GM19328 (cell line): ENCODE measurements around the gene AP2B1.
"Not testable (repeated sequence)": the region's sequence is repeated elsewhere in the genome, so short reads cannot be mapped to it uniquely, and the experiment has no call there.

ENCODE experiments used
- ATAC-seq: cut with Tn5 transposase; IDR thresholded peaks from one replicate; pipeline ENCODE4 v1.9.1; 2021; ENCODE audit warnings: mild to moderate bottlenecking, moderate library complexity; ENCODE audit not compliant: unreplicated experiment

The AP2B1 gene

GRCh38 chr17:35743626-35744328 is 156.7 kb downstream of the AP2B1 start:
- no peak for ATAC-seq

GRCh38 chr17:35744830-35745229 is 157.7 kb downstream of the AP2B1 start:
- no peak for ATAC-seq

GRCh38 chr17:35745246-35745645 is 158.1 kb downstream of the AP2B1 start:
- no peak for ATAC-seq

- no peak for ATAC-seq
These were observed 158.7 kb downstream of the AP2B1 start for GRCh38 chr17:35745749-35746320.

GRCh38 chr17:35747540-35748017 is 160.5 kb downstream of the AP2B1 start:
- no peak for ATAC-seq

GRCh38 chr17:35748341-35748841 is 161.3 kb downstream of the AP2B1 start:
- ATAC-seq: no peak

- no peak for ATAC-seq
These were observed 161.9 kb downstream of the AP2B1 start for GRCh38 chr17:35748979-35749378.

- ATAC-seq: no peak
These were observed 162.7 kb downstream of the AP2B1 start for GRCh38 chr17:35749560-35750412.

- ATAC-seq: no peak
These were observed 163.6 kb downstream of the AP2B1 start for GRCh38 chr17:35750526-35751395.

- ATAC-seq: not testable (repeated sequence)
These were observed 164.4 kb downstream of the AP2B1 start for GRCh38 chr17:35751541-35751940.

- no peak for ATAC-seq
These were observed 165.3 kb downstream of the AP2B1 start for GRCh38 chr17:35752471-35752870.

GRCh38 chr17:35752945-35753764 is 166.0 kb downstream of the AP2B1 start, which contains the start of gene GAS2L2:
Gene GAS2L2 (minus strand): TSS chr17:35753239. CDS start chr17:35752850, 389 bp downstream.
- ATAC-seq: no peak

- ATAC-seq: no peak
These were observed 170.1 kb downstream of the AP2B1 start for GRCh38 chr17:35757243-35757642.

- no peak for ATAC-seq
These were observed 173.5 kb downstream of the AP2B1 start, which contains the start of gene C17orf50 for GRCh38 chr17:35760587-35760986. Gene C17orf50 (plus strand): TSS chr17:35760887. CDS start chr17:35760942, 55 bp downstream.

- no peak for ATAC-seq
These were observed 174.5 kb downstream of the AP2B1 start for GRCh38 chr17:35761601-35762000.

GRCh38 chr17:35763767-35764122 is 176.6 kb downstream of the AP2B1 start:
- no peak for ATAC-seq

GRCh38 chr17:35764123-35764991 is 177.2 kb downstream of the AP2B1 start:
- ATAC-seq: peak; percentile 83

- ATAC-seq: no peak
These were observed 178.1 kb downstream of the AP2B1 start for GRCh38 chr17:35765086-35765710.
